ENCODE results near the gene HOXB13. TPM values are rescaled to one million over a fixed set of nuclear protein-coding genes. Genes with fewer than 3 reads are reported as not detected.

Gene HOXB13
- total and polyA plus RNA-seq, 8 donors, result 0.15 to 0.29 TPM; not detected in 6

GRCh38 chr17:48723423-48724250 is 4.9 kb downstream of the HOXB13 start:
- no peaks in the 10 kb centered on the region for H3K36me3 ChIP-seq
- intact Hi-C loops (cut with DNase I; ENCODE audit: low total_unique reads), result loop anchor here (10.0 kb wide), 2 partner anchors 71 to 161 kb away; no protein-coding TSS in a partner anchor
- H3K27me3 ChIP-seq, result peaks cover 48 to 100% (median 100%) of the 10 kb centered on the region in 3 donors

GRCh38 chr17:48722915-48723422 is 5.6 kb downstream of the HOXB13 start, which contains the start of gene PRAC2:
Gene PRAC2, plus strand, starts transcription at chr17:48723185. Its CDS starts 1,226 bp downstream, at chr17:48724411.
- H3K27ac ChIP-seq, result no peak within 1 kb of the TSS
- H3K9me3 ChIP-seq, result peaks cover 0 to 15% (median 0%) of the 10 kb centered on the region in 4 donors
- H3K27me3 ChIP-seq, result peaks cover 49 to 100% (median 100%) of the 10 kb centered on the region in 3 donors
- peaks cover 8 to 51% (median 38%) of the 10 kb centered on the region in 4 donors for H3K4me1 ChIP-seq
- H3K4me3 ChIP-seq, result peak within 1 kb of the TSS in 2 of 4 donors; percentile 13 to 25
- intact Hi-C loops (cut with DNase I; ENCODE audit: low total_unique reads), result loop anchor here (10.0 kb wide), 2 partner anchors 72 to 162 kb away; no protein-coding TSS in a partner anchor
- TF ChIP-seq POLR2AphosphoS5 (IDR thresholded peaks at IDR 0.05) (no peak), EP300 (IDR thresholded peaks at IDR 0.05) (no peak), CTCF (IDR thresholded peaks at IDR 0.05) (no peak), POLR2A (IDR thresholded peaks at IDR 0.05) (no peak)
- no peaks in the 10 kb centered on the region for H3K36me3 ChIP-seq
- DNase-seq, result no peak
- 3 to 8% (median 5%) methylated on average over 21 of the region's 21 CpGs for WGBS, 5 donors

More at GRCh38 chr17:48723423-48724250, 4.9 kb downstream of the HOXB13 start:
- Histone ChIP-seq H3K4me3 (peak overlapping the region in 2 of 4 donors; percentile 13 to 25), H3K27ac (no peak overlapping the region), H3K4me1 (peaks cover 13 to 52% (median 41%) of the 10 kb centered on the region in 4 donors), H3K9me3 (peaks cover 0 to 12% (median 0%) of the 10 kb centered on the region in 4 donors)
- WGBS, 5 donors, result 9 to 12% (median 10%) methylated on average over 41 to 42 of the region's 42 CpGs
- no peak for DNase-seq
- no peak for TF ChIP-seq POLR2AphosphoS5 (IDR thresholded peaks at IDR 0.05)

- DNase-seq, result no peak
These were observed 6.2 kb downstream of the HOXB13 start, which contains the start of gene PRAC1 for GRCh38 chr17:48722201-48722907. Gene PRAC1, minus strand, starts transcription at chr17:48722518. Its CDS starts 126 bp downstream, at chr17:48722392.

GRCh38 chr17:48721009-48721402 is 7.5 kb downstream of the HOXB13 start:
- H3K4me1 ChIP-seq, result peaks cover 8 to 51% (median 38%) of the 10 kb centered on the region in 4 donors
- no peak overlapping the region for H3K4me3 ChIP-seq
- DNase-seq, result no peak
- H3K36me3 ChIP-seq, result no peaks in the 10 kb centered on the region
- peaks cover 53 to 100% (median 98%) of the 10 kb centered on the region in 3 donors for H3K27me3 ChIP-seq
- 56 to 77% (median 67%) methylated on average over 1 of the region's 1 CpG for WGBS, 5 donors
- peaks cover 0 to 15% (median 0%) of the 10 kb centered on the region in 4 donors for H3K9me3 ChIP-seq
- H3K27ac ChIP-seq, result no peak overlapping the region
- TF ChIP-seq EP300 (IDR thresholded peaks at IDR 0.05) (no peak), POLR2AphosphoS5 (IDR thresholded peaks at IDR 0.05) (no peak)
- intact Hi-C loops (cut with DNase I; ENCODE audit: low total_unique reads), result loop anchor here (10.0 kb wide), 2 partner anchors 74 to 164 kb away; no protein-coding TSS in a partner anchor

More at GRCh38 chr17:48722201-48722907, 6.2 kb downstream of the HOXB13 start, which contains the start of gene PRAC1:
- 8 to 11% (median 10%) methylated on average over 18 to 21 of the region's 21 CpGs for WGBS, 5 donors
- Histone ChIP-seq H3K27ac (no peak within 1 kb of the TSS), H3K4me3 (peak within 1 kb of the TSS in 2 of 4 donors; percentile 13 to 25), H3K9me3 (peaks cover 0 to 15% (median 0%) of the 10 kb centered on the region in 4 donors), H3K27me3 (peaks cover 51 to 100% (median 99%) of the 10 kb centered on the region in 3 donors), H3K4me1 (peaks cover 8 to 51% (median 38%) of the 10 kb centered on the region in 4 donors), H3K36me3 (no peaks in the 10 kb centered on the region)
- TF ChIP-seq POLR2AphosphoS5 (IDR thresholded peaks at IDR 0.05), result no peak
- no peak for TF ChIP-seq CTCF (IDR thresholded peaks at IDR 0.05)
- TF ChIP-seq EP300 (IDR thresholded peaks at IDR 0.05), result no peak
- no peak for TF ChIP-seq POLR2A (IDR thresholded peaks at IDR 0.05)
- intact Hi-C loops (cut with DNase I; ENCODE audit: low total_unique reads), result loop anchor here (10.0 kb wide), 2 partner anchors 72 to 162 kb away; no protein-coding TSS in a partner anchor

All from stomach (tissue), 9 donors.